ENCODE results near the gene TRIM56.
"Not testable (repeated sequence)": the region's sequence is repeated elsewhere in the genome, so short reads cannot be mapped to it uniquely, and the experiment has no call there.

The TRIM56 gene

DNA sequence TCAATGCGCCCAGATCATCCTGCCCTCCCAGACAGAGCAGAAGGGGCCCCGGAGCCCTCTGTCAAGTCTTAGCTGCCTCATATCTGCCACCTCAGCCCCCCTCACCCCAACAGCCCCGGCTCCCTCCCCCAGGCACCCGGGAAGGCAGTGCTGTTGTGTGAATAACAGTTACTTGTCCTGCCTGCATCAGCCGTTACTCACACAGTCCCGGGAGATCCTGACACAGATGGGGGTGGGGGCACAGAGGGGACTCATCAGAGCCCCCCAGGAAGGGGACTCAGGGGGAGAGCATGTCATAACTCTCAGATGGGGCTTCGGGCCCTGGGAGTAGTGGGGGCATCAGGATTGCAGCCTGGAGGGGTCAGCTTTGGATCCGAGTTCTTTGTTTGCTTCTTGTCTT, 29.2 kb downstream of the TRIM56 start:
- DNase-seq, result no peak

DNA sequence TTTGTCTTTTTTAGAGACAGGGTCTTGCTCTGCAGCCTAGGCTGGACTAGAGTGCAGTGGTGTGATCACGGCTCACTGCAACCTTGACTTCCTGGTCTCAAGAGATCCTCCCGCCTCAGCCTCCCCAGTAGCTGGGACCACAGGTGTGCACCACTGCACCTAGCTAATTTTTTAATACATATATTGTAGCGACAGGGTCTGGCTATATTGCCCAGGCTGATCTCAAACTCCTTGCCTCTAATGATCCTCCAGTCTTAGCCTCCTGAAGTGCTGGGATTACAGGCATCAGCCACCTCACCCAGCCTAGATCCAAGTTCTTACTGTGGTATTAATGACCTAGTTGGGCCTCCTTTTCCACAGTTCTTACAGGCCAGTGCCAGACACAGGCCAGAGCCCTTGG, 29.9 kb downstream of the TRIM56 start:
- DNase-seq, result no peak

DNA sequence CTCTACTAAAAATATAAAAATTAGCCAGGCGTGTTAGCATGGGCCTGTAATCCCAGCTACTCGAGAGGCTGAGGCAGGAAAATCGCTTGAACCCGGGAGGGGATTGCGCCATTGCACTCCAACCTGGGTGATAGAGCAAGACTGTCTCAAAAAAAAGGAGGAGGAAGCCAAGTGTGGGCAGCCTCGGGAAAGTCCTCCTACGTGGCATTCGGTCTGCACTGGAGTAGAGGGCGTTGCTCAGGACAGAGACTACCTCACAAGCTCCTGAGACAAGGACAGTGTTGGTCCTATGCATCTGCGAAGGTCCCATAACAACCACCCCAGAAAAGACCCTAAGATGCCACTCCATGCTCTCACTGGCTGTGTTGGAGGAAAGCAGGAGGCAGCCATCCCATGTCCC, 31.6 kb downstream of the TRIM56 start:
- no peak for DNase-seq

DNA sequence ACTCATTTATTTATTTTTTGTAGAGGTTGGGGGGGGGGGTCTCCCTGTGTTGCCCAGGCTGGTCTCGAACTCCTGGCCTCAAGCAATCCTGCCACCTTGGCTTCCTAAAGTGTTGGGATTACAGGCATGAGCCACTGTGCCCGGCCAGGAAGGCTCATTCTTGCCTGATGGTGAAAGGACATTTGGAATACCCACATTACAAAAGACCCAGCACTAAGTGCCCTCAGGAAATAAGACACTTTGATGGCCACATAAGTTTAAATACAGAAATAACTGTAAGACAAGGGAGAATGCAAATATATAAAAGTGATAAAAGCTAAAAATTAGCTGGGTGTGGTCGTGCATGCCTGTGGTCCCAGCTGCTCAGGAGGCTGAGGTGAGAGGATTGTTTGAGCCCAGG, 33.6 kb downstream of the TRIM56 start:
- DNase-seq, result no peak

DNA sequence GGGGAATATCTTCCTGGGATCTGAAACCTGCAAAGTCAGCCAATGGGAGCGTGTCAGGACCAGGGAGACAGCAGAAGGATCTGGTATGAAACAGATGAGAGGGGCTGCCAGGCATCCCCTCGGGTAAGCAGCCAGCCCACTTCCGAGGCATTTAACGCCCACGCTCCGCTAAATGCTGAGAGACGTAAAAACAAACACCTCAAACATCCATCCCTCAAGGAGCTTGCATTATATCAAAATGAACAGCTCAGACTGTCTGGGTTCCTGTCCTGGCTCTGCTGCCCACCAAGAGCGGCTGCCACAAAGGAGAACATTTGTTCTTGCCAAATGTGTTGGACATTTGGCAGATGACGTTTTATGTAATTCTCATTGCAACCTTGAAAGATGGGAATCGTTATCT, 34.6 kb downstream of the TRIM56 start:
- DNase-seq, result no peak

DNA sequence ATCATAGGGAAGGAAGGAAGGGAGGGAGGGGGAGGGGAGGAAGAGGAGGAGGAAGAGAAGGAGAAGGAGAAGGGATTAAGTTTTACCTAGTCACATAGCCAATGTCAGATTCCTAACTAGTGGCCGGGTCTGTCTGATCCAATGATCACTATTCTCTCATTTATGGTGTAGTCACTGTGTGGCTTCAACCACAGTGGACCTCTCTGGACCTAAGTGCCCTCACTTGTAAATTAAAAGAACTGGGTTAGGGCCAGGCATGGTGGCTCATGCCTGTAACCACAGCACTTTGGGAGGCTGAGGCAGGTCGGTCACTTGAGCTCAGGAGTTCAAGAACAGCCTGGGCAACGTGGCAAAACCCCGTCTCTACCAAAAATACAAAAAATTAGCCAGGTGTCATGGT, 35.0 kb downstream of the TRIM56 start:
- DNase-seq, result no peak

DNA sequence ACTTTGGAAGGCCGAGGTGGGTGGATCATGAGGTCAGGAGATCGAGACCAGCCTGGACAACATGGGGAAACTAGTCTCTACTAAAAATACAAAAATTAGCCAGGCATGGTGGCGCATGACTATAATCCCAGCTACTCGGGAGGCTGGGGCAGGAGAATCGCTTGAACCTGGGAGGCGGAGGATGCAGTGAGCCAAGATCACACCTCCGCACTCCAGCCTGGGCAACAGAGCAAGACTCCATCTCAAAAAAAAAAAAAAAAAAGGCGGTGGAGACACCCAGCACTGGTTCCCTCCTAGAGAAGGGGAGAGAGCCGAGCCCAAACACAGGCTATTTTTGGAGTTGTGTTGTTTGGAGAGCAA, 36.3 kb downstream of the TRIM56 start:
- DNase-seq, result not testable (repeated sequence)

DNA sequence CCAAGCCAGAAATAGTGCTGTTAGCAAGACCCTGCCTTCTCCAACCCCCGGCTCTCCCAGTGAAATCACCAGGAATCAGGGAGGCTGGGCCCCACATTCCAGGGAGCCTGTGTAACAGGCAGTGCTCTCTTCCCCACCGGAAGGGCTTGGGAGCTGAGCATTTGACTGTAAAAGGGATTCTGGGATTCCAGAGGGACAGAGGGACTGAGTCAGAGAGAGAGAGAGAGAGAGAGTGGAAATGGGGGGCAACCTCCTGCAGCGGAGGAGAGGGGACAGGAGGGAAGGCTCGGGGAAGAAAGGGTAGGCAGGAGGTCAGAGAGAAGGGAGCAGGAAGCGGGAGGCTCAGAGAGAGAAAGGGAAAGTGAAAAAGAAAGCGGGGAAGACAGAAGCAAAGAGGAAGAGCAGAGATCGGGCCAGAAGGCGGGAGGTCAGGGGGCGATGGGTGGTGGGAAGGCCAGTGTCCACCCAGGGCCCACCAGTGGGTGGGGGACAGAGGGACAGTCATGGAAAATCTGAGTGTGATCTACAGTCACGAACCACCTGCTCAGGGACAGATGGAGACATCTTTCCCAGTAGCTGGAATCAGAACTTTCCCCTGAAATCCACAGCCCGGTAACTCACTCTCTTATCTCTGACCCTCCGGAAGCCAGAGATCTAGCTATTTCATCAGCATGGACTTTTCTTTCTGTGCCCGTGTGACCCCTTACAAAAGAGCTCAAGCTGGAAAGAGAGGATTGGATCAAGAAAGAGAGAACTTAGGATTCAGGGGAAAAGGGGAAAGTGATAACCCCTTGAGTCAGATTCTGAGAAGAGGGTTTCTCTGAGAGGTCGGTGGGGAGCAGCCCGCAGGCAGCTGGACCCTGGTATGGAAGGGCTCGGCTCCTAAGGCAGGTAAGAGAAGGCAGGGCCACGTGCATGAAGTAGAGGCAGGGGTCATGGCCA, 37.0 kb downstream of the TRIM56 start:
- no peak for DNase-seq

DNA sequence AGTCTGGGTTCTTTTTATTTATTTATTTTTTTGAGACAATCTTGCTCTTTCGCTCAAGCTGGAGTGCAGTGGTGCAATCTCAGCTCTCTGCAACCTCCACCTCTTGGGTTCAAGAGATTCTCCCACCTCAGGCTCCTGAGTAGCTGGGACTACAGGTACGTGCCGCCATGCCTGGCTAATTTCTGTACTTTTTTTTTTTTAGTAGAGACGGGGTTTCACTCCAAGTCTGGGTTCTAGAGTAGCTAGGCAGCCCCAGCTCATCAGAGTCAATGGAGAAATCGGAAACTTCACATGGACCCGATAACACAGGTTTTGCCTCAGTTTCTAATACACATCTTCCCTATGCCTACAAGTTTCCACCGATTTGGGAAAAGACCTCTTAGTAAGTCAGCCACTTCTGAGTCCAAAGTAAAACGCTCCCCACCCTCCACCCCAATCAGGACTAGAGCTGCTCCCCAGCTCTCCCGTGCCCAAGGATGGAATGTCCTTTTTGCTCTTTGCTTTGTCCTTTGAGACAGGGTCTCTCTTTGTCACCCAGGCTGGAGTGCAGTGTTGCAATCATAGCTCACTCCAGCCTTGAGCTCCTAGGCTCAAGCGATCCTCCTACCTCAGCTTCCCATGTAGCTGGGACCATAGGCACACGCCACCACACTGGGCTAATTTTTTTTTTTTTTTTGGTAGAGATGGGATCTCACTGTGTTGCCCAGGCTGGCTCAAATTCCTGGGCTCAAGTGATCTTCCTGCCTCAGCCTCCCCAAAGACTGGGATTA, 37.8 kb downstream of the TRIM56 start:
- DNase-seq, result no peak

DNA sequence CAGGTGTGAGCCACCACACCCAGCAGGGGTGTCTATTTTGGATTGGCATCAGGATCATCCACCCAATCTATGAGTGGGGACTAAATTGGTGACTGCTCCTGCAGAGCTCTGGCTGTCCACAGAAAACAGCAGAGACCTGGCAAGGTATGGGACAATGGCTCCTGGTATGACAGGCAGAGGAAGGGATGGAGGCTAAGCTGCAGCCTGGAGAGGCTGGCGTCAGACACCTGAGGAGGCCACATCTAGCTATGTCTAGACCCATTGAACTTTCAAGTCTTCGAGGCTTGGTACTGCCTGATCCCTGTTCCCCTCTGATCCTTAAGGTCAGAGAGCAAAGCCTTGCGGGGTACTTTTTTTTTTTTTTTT, 38.4 kb downstream of the TRIM56 start:
- no peak for DNase-seq

DNA sequence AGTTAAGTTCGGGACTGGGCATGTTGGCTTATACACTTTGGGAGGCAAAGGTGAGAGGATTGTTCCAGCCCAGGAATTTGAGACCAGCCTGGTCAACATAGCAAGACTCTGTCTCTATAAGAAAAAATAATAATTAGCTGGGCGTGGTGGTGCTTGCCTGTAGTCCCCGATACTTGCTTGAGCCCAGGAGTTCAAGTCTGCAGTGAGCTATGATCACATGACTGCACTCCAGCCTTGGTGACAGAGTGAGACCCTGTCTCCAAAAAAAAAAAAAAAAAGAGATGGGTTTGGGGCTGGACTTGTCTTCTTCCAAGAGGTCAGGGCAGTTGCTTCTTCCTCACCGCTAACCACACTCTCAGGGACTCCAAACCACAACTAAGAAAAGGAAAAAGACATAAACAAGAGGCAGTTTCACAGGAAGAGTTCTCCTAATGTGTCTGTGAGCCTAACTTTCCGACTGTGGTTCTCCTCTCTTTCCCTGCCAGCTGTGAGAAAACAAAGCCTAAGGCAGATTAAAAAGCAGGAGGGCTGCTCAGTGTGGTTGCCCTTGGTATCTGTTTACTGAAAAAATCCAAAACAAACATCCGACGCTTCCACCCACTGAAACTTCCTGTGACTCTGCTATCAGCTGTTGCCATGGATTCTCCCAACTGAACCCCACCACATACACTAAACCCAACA, 39.2 kb downstream of the TRIM56 start:
- DNase-seq, result peak in 1 of 3 experiments; percentile 51

DNA sequence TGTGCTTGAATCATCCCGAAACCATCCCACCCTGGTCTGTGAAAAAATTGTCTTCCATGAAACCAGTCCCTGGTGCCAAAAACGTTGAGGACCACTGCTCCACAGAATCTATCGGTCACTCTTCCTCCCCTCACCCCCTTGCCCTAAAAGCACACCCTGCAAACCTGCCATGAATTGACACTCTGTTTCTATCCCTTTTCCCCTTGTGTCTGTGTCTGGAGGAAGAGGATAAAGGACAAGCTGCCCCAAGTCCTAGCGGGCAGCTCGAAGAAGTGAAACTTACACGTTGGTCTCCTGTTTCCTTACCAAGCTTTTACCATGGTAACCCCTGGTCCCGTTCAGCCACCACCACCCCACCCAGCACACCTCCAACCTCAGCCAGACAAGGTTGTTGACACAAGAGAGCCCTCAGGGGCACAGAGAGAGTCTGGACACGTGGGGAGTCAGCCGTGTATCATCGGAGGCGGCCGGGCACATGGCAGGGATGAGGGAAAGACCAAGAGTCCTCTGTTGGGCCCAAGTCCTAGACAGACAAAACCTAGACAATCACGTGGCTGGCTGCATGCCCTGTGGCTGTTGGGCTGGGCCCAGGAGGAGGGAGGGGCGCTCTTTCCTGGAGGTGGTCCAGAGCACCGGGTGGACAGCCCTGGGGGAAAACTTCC, 40.8 kb downstream of the TRIM56 start:
- DNase-seq, result peak in 1 of 3 experiments; percentile 40

DNA sequence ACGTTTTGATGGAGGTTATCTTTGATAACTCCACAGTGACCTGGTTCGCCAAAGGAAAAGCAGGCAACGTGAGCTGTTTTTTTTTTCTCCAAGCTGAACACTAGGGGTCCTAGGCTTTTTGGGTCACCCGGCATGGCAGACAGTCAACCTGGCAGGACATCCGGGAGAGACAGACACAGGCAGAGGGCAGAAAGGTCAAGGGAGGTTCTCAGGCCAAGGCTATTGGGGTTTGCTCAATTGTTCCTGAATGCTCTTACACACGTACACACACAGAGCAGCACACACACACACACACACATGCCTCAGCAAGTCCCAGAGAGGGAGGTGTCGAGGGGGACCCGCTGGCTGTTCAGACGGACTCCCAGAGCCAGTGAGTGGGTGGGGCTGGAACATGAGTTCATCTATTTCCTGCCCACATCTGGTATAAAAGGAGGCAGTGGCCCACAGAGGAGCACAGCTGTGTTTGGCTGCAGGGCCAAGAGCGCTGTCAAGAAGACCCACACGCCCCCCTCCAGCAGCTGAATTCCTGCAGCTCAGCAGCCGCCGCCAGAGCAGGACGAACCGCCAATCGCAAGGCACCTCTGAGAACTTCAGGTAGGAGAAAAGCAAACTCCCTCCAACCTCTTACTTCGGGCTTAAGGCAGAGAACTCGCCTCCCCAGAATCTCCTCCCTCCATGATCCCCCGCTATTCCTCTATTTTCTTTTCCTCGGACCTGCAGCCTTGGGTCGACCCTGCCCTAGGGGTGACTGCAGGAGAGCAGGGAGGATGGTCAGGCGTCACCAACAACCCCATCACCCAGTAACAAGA, 41.6 kb downstream of the TRIM56 start, which contains the start of gene SERPINE1:
Gene SERPINE1 (plus strand): TSS at position 454 of the 809 bp plus-strand sequence. CDS start 1,290 bp downstream, outside the sequence.
- peak; percentile 15 to 63 (median 40) for DNase-seq

DNA sequence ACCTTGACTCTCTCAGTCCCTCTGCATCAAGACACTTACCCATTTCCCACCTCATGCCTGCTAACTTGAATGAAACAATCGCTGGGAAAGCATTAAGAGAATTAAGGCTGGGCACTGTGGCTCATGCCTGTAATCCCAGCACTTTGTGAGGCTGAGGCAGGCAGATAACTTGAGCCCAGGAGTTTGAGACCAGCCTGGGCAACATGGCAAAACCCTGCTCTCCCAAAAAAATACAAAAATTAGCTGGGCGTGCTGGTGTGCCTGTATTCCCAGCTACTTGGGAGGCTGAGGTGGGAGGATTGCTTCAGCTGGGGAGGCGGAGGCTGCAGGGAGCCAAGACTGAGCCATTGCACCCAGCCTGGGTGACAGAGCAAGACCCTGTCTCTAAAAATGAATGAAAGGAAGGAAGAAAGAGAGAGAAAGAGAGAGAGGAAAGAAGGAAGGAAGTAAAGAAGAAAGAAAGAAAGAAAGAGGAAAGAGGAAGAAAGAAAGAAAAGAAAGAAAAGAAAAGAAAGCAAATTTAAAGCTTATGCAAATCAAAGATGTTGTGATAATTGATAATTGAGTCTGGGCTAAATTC, 42.3 kb downstream of the TRIM56 start:
- no peak for DNase-seq

DNA sequence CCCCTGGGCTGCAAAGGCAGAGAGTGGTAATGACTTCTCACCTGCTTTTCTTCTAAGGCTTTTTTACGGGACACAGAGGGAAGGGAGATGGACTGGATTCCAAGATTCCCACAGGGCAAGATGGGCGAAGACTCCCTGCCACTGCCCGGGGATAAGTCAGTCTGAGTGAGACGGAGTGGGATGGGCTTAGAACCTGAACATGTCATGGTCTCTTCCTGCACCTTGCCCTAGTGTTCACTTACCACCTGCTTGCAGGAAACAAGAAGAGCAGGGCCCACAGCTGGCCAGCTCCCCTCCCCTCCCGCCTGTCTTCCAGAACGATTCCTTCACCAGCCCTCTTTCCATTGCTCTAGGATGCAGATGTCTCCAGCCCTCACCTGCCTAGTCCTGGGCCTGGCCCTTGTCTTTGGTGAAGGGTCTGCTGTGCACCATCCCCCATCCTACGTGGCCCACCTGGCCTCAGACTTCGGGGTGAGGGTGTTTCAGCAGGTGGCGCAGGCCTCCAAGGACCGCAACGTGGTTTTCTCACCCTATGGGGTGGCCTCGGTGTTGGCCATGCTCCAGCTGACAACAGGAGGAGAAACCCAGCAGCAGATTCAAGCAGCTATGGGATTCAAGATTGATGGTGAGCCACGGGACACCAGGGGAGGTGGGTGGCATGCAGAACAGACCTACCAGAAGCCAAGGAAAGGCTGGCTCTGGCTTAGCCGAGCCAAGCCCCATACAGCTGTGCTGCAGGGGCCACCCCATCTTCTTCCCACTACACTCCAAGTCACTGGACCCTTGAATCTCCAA, 43.0 kb downstream of the TRIM56 start:
- peak in 1 of 3 experiments; percentile 21 for DNase-seq

DNA sequence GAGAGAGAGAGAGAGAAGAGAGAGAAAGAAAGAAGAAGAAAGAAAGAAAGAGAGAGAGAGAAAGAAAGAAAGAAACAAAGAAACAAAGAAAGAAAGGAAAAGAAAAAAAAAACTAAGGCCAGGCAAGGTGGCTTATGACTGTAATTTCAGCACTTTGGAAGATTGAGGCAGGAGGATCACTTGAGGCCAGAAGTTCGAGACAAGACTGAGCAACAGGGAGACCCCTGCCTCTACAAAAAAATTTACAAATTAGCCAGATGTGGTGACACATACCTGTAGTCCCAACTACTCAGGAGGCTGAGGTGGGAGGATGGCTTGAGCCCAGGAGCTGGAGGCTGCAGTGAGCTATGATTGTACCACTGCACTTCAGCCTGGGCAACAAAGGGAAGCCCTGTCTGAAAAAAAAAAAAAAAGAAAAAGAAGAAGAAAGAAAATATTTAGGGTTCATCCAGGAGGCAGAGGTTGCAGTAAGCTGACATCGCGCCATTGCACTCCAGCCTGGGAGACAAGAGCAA, 44.4 kb downstream of the TRIM56 start:
- DNase-seq, result no peak

DNA sequence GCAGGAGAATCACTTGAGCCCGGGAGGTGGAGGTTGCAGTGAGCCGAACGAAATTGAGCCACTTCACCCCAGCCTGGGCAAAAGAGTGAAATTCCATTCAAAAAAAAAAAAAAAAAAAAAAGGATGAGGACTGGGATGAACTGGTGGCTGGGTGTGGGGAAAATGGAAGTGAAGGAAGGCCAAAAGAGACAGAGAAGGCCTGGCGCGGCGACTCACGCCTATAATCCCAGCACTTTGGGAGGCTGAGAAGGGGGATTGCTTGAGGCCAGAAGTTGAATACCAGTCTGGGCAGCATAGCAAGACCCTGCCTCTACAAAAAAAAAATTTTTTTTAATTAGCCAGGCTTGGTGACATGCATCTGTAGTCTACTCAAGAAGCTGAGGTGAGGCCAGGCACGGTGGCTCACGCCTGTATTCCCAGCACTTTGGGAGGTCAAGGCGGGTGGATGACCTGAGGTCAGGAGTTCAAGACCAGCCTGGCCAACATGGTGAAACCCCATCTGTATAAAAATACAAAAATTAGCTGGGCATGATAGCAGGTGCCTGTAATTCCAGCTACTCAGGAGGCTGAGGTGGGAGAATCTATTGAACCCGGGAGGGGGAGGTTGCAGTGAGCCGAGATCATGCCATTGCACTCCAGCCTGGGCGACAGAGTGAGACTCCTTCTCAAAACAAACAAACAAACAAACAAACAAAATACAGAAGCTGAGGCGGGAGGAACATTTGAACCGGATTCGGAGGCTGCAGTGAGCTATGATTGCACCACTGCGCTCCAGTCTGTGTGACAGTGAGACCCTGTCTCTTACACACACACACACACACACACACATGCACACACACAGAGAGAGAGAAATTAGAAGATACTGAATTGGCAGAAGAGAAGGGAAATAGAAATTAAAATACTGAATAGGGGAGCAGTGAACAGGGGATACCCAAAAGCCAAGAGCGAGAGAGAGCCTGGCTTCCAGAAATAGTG, 47.6 kb downstream of the TRIM56 start:
- DNase-seq, result not testable (repeated sequence)

DNA sequence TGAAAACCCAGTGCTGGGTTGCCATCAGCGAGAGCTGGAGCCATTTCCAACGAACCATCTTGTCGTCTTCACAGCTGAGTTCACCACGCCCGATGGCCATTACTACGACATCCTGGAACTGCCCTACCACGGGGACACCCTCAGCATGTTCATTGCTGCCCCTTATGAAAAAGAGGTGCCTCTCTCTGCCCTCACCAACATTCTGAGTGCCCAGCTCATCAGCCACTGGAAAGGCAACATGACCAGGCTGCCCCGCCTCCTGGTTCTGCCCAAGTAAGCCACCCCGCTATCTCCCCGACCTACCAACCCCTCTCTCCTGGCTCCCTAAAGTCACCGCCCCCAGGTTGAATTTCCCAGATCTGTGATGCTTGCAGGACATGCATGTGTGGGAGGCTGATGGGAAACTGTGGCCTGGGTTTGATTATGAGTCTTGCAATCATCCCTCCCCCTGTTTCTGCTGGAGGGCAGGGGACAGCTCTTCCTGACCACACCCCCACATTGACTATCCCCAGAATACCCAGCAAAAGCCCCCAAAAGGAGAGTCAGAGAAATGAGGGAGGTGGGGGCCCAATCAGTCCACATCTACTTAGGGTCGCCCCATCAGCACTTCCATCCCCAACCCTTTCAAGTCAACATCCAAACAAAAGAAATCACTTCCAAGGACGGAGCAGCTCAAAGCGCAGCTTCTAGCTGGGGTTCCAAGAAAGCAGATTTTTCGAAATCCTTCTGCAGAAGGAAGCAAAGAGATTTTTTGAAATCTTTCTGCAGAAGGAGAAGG, 48.5 kb downstream of the TRIM56 start:
- DNase-seq, result no peak
